ENCODE measurements around the gene LAMA3.

The LAMA3 gene

DNA sequence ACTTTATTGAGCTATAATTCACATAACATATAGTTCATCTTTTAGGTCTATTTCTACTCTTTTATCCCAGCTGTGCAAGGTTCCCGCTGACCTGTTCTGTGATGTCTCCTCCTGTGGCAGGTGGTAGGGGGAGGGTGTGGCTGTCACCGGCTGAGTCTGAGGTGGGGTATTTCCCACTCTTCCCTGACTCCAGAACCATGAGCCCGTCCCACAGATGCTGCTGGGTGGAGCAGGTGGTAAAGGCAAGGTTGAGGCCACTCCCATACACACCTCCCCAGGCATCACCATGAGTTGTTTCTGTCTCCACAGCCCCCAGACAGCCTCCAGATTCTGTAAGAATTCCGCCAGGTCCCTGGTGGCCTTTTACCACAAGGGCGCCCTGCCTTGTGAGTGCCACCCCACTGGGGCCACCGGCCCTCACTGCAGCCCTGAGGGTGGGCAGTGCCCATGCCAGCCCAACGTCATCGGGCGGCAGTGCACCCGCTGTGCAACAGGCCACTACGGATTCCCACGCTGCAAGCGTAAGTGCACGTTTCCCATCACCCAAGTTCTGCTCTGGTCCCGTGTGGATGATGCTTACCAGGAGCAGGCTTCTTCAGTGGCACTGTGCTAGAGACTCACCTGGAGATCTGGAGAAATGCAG, 156.9 kb downstream of the LAMA3 start:
- H3K36me3 ChIP-seq (ENCODE audit: control insufficient read depth in 2 of 2, insufficient read depth in 1 of 2, low read length in 2 of 2): peaks cover 5 to 79% of the 10 kb centered on the region in 2 experiments; a peak in 1 of 3 replicates
- TF ChIP-seq ZNF792 (tag by site-specific recombination; IDR thresholded peaks at IDR 0.05) (no peak), ZNF26 (tag by site-specific recombination; IDR thresholded peaks at IDR 0.05) (no peak), ZNF626 (tag by site-specific recombination; IDR thresholded peaks at IDR 0.05) (no peak)
- CTCF ChIA-PET: interaction anchor here (0.5 kb wide), 1 partner anchor 1501 kb away, joined by 3 read pairs; no protein-coding TSS in a partner anchor
- no peak overlapping the region for H3K27ac ChIP-seq (ENCODE audit: extremely low read depth, low read depth, low read length)
- H3K4me1 ChIP-seq (ENCODE audit: control insufficient read depth, insufficient read depth, low read length): no peaks in the 10 kb centered on the region
- no peak overlapping the region for H3K4me3 ChIP-seq (ENCODE audit: low read depth, low read length)
- POLR2A ChIA-PET: no interaction called here
- H3K9me3 ChIP-seq (ENCODE audit: control insufficient read depth, insufficient read depth, low read depth, low read length): no peaks in the 10 kb centered on the region

DNA sequence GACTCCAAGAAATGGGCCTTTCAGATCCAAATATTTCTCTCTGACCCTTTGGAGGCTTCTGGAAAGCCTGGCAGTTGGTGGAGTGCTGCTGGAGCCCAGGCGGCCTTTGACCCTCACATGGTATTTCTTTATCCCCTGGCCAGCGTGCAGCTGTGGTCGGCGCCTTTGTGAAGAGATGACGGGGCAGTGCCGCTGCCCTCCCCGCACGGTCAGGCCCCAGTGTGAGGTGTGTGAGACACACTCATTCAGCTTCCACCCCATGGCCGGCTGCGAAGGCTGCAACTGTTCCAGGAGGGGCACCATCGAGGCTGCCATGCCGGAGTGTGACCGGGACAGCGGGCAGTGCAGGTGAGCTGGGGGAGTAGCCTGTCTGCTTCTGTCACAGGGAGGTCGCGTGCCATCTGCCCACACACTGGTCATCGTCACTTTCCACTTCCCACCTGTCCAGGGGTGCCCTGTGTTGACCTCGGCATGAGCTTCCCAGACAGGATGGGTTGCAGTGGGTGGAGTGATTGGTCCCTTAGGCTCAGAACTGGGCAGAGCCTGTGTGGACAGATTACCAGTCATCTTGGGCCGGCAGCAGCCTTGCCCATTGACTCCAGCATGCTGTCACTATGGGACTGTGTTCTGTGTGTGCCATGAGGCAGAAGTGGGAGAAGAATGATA, 158.2 kb downstream of the LAMA3 start:
- TF ChIP-seq ZNF843 (tag by site-specific recombination; IDR thresholded peaks at IDR 0.05) (no peak), ZNF596 (tag by site-specific recombination; IDR thresholded peaks at IDR 0.05) (no peak), ZNF398 (tag by site-specific recombination; IDR thresholded peaks at IDR 0.05) (no peak), ZSCAN23 (tag by site-specific recombination; IDR thresholded peaks at IDR 0.05) (no peak), PRDM10 (tag by site-specific recombination; IDR thresholded peaks at IDR 0.05) (no peak), ZNF214 (tag by site-specific recombination; IDR thresholded peaks at IDR 0.05; ENCODE audit: borderline replicate concordance) (no peak), MEIS1 (CRISPR knock-in tag; IDR thresholded peaks at IDR 0.05; ENCODE audit: borderline replicate concordance) (no peak), ZNF561 (tag by site-specific recombination; IDR thresholded peaks at IDR 0.05; ENCODE audit: borderline replicate concordance) (no peak), EGR2 (tag by site-specific recombination; IDR thresholded peaks at IDR 0.05; ENCODE audit: low read depth) (no peak), ZNF645 (tag by site-specific recombination; IDR thresholded peaks at IDR 0.05) (no peak), KLF9 (tag by site-specific recombination; IDR thresholded peaks at IDR 0.05; ENCODE audit: low read depth) (no peak), PRDM1 (tag by site-specific recombination; IDR thresholded peaks at IDR 0.05) (no peak), ZNF16 (tag by site-specific recombination; IDR thresholded peaks at IDR 0.05; ENCODE audit: low read depth) (no peak), ZBTB20 (tag by site-specific recombination; IDR thresholded peaks at IDR 0.05) (no peak), ZNF521 (tag by site-specific recombination; IDR thresholded peaks at IDR 0.05) (no peak), PBX3 (CRISPR knock-in tag; IDR thresholded peaks at IDR 0.05) (no peak), ZNF473 (tag by site-specific recombination; IDR thresholded peaks at IDR 0.05) (no peak)
- Histone ChIP-seq H3K4me3 (ENCODE audit: low read depth, low read length) (no peak overlapping the region), H3K36me3 (ENCODE audit: control insufficient read depth in 2 of 2, insufficient read depth in 1 of 2, low read length in 2 of 2) (peaks cover 5 to 75% of the 10 kb centered on the region in 2 experiments; a peak in 1 of 3 replicates), H3K27ac (ENCODE audit: extremely low read depth, low read depth, low read length) (no peak overlapping the region), H3K9me3 (ENCODE audit: control insufficient read depth, insufficient read depth, low read depth, low read length) (no peaks in the 10 kb centered on the region), H3K4me1 (ENCODE audit: control insufficient read depth, insufficient read depth, low read length) (no peaks in the 10 kb centered on the region)
- POLR2A ChIA-PET: no interaction called here
- CTCF ChIA-PET: interaction anchor here (0.9 kb wide), 1 partner anchor 77 kb away, joined by 5 read pairs; no protein-coding TSS in a partner anchor
